ENCODE measurements around the gene IFNLR1.

Gene IFNLR1

GRCh38 chr1:24119859-24120756 is 67.0 kb downstream of the IFNLR1 start:
- no peak for FAIRE-seq

- no peak for FAIRE-seq
Observed at GRCh38 chr1:24119489-24119858, 67.6 kb downstream of the IFNLR1 start.

GRCh38 chr1:24118410-24119242 is 68.5 kb downstream of the IFNLR1 start:
- FAIRE-seq: no peak

GRCh38 chr1:24117722-24118409 is 69.2 kb downstream of the IFNLR1 start:
- FAIRE-seq: no peak

GRCh38 chr1:24117132-24117531 is 70.0 kb downstream of the IFNLR1 start:
- FAIRE-seq: no peak

- FAIRE-seq: no peak
Observed at GRCh38 chr1:24114753-24115152, 72.3 kb downstream of the IFNLR1 start.

- no peak for FAIRE-seq
Observed at GRCh38 chr1:24113641-24114033, 73.5 kb downstream of the IFNLR1 start.

- peak; percentile 63 for FAIRE-seq
Observed at GRCh38 chr1:24111996-24112779, 74.9 kb downstream of the IFNLR1 start, which contains the start of gene MYOM3. TSS of gene MYOM3 (minus strand) at chr1:24112135. CDS start at chr1:24108636, 3,499 bp downstream.

- FAIRE-seq: no peak
Observed at GRCh38 chr1:24111262-24111995, 75.7 kb downstream of the IFNLR1 start.

- FAIRE-seq: no peak
Observed at GRCh38 chr1:24110642-24111261, 76.3 kb downstream of the IFNLR1 start.

GRCh38 chr1:24109686-24110475 is 77.2 kb downstream of the IFNLR1 start:
- no peak for FAIRE-seq

GRCh38 chr1:24109166-24109483 is 78.0 kb downstream of the IFNLR1 start:
- no peak for FAIRE-seq

GRCh38 chr1:24108334-24109165 is 78.5 kb downstream of the IFNLR1 start:
- FAIRE-seq: no peak

- FAIRE-seq: no peak
Observed at GRCh38 chr1:24107462-24108138, 79.5 kb downstream of the IFNLR1 start.

GRCh38 chr1:24105368-24106160 is 81.5 kb downstream of the IFNLR1 start:
- no peak for FAIRE-seq

- no peak for FAIRE-seq
Observed at GRCh38 chr1:24104854-24105253, 82.2 kb downstream of the IFNLR1 start.

Data from G401.6 (cell line).